Fibroblast of the aortic adventitia (primary cell): Measurements from ENCODE around the gene XCL2. TPM values are rescaled to one million over a fixed set of nuclear protein-coding genes. Genes with fewer than 3 reads are reported as not detected.

Experiments
- DNase-seq: peaks from one replicate; pipeline ENCODE4 v3.0.0-alpha.2; 2010; ENCODE audit warnings: low read depth
- H3K4me3 ChIP-seq: 2 replicates; pipeline ENCODE4 v1.5.1; 2011; ENCODE audit warnings: low read depth, mild to moderate bottlenecking, control low read depth, low read length, moderate library complexity
- CTCF ChIP-seq: IDR thresholded peaks from 2 replicates; pipeline ENCODE4 v1.5.1; 2011; ENCODE audit warnings: mild to moderate bottlenecking, low read length, control low read depth, inconsistent platforms; ENCODE audit not compliant: insufficient read depth
- total RNA-seq: library from RNA; depleted of rRNA; stranded (reverse); fragments of >200 nt; gene quantifications from 2 replicates; pipeline ENCODE4 v1.2.3, GENCODE V29; 2012; ENCODE audit warnings: low replicate concordance

XCL2 gene
- total RNA-seq, 1 donor: not detected

- no peak for DNase-seq
- no peak for TF ChIP-seq CTCF
- no peak overlapping the region for H3K4me3 ChIP-seq
These were observed 52.2 kb downstream of the XCL2 start for GRCh38 chr1:168491527-168492164.

Other genes with a start within 250 kb of the XCL2 start
- not detected in 2 replicates for gene XCL1, start 32.6 kb upstream of the XCL2 start, total RNA-seq
- gene DPT, start 185.2 kb upstream of the XCL2 start, total RNA-seq: 2.4 and 8.8 TPM in 2 replicates